GM23338 (cell line): ENCODE measurements around the gene SZT2. TPM values are rescaled to one million over a fixed set of nuclear protein-coding genes. Genes with fewer than 3 reads are reported as not detected.

Experiments
- ATAC-seq: fragments of 200-7000 bp; cut with Tn5 transposase; 3 replicates; pipeline ENCODE4 v1.9.1; 2020
- DNase-seq: peaks from one replicate; pipeline ENCODE4 v3.0.0-alpha.2; 2015; ENCODE audit warnings: low spot score
- H2AFZ ChIP-seq: fragments of 200-600 bp; sonication (generic); 2 replicates; pipeline ENCODE4 v1.8.0; 2016; ENCODE audit warnings: antibody characterized with exemption, mild to moderate bottlenecking, moderate library complexity
- H3F3A ChIP-seq: fragments of 200-600 bp; sonication (generic); replicated peaks from 2 replicates; pipeline ENCODE4 v1.8.0; 2017; ENCODE audit warnings: antibody characterized with exemption, mixed run types, low read depth
- H3K27ac ChIP-seq: fragments of 200-600 bp; sonication (generic); 2 replicates; pipeline ENCODE4 v1.6.1; 2016; ENCODE audit warnings: low read depth
- H3K27me3 ChIP-seq: fragments of 200-600 bp; sonication (generic); 2 replicates; pipeline ENCODE4 v1.8.0; 2016; ENCODE audit warnings: mild to moderate bottlenecking, mixed run types, moderate library complexity; ENCODE audit not compliant: insufficient read depth
- H3K36me3 ChIP-seq: fragments of 200-600 bp; sonication (generic); 2 replicates; pipeline ENCODE4 v1.8.0; 2016; ENCODE audit warnings: mild to moderate bottlenecking; ENCODE audit not compliant: insufficient read depth
- H3K4me1 ChIP-seq: fragments of 200-600 bp; sonication (generic); 2 replicates; pipeline ENCODE4 v1.8.0; 2016; ENCODE audit warnings: mild to moderate bottlenecking, moderate library complexity; ENCODE audit not compliant: insufficient read depth
- H3K4me2 ChIP-seq: fragments of 200-600 bp; sonication (generic); 2 replicates; pipeline ENCODE4 v1.7.1; 2017; ENCODE audit warnings: mixed run types
- H3K4me3 ChIP-seq: fragments of 200-600 bp; sonication (generic); 2 replicates; pipeline ENCODE4 v1.6.1; 2016; ENCODE audit warnings: mixed run types
- H3K79me2 ChIP-seq: fragments of 200-600 bp; sonication (generic); replicated peaks from 2 replicates; pipeline ENCODE4 v1.8.0; 2017; ENCODE audit warnings: mild to moderate bottlenecking; ENCODE audit not compliant: insufficient read depth
- H3K9me2 ChIP-seq: fragments of 200-600 bp; sonication (generic); 2 replicates; pipeline ENCODE4 v1.8.0; 2017; ENCODE audit not compliant: insufficient read depth
- H4K20me1 ChIP-seq: fragments of 200-600 bp; sonication (generic); replicated peaks from 2 replicates; pipeline ENCODE4 v1.8.0; 2017; ENCODE audit warnings: mild to moderate bottlenecking; ENCODE audit not compliant: insufficient read depth
- H3K27ac Mint-ChIP-seq: 2 replicates; pipeline ENCODE4 v1.8.0; 2020; ENCODE audit warnings: inconsistent platforms, mild to moderate bottlenecking, moderate library complexity, mixed read lengths
- H3K27me3 Mint-ChIP-seq: 3 replicates; pipeline ENCODE4 v1.8.0; 2022; ENCODE audit warnings: low read depth, mild to moderate bottlenecking, moderate library complexity, mixed read lengths, inconsistent platforms; ENCODE audit not compliant: insufficient read depth, poor library complexity
- H3K36me3 Mint-ChIP-seq: 3 replicates; pipeline ENCODE4 v1.8.0; 2021; ENCODE audit warnings: low read depth, mild to moderate bottlenecking, inconsistent platforms, moderate library complexity, mixed read lengths
- H3K4me1 Mint-ChIP-seq: 3 replicates; pipeline ENCODE4 v1.8.0; 2020; ENCODE audit warnings: mild to moderate bottlenecking, inconsistent platforms, mixed read lengths
- H3K4me3 Mint-ChIP-seq: 3 replicates; pipeline ENCODE4 v1.8.0; 2021; ENCODE audit warnings: moderate library complexity, mild to moderate bottlenecking, inconsistent platforms, mixed read lengths
- H3K9me3 Mint-ChIP-seq: 3 replicates; pipeline ENCODE4 v1.8.0; 2020; ENCODE audit warnings: moderate library complexity, mild to moderate bottlenecking, inconsistent platforms, mixed read lengths
- CTCF ChIP-seq, 2 experiments: fragments of 200-600 bp in 1 of 2; sonication (generic) in 1 of 2; conservative IDR thresholded peaks; 2 replicates each; pipeline versions ENCODE4 v1.5.1 to v1.6.1; 2016 to 2017; ENCODE audit warnings: antibody characterized with exemption in 2 of 2, low read depth in 2 of 2, mild to moderate bottlenecking in 2 of 2, moderate library complexity in 1 of 2
- ETS1 ChIP-seq: IDR thresholded peaks from 2 replicates; pipeline ENCODE4 v1.6.1; 2016; ENCODE audit warnings: antibody characterized with exemption
- EZH2 ChIP-seq: fragments of 200-600 bp; sonication (generic); IDR thresholded peaks from one replicate; pipeline ENCODE4 v1.8.0; 2017; ENCODE audit warnings: antibody characterized with exemption, mild to moderate bottlenecking, low read depth; ENCODE audit not compliant: unreplicated experiment
- EZH2phosphoT487 ChIP-seq: fragments of 200-600 bp; sonication (generic); IDR thresholded peaks from one replicate; pipeline ENCODE4 v1.8.1; 2018; ENCODE audit warnings: antibody characterized with exemption; ENCODE audit not compliant: unreplicated experiment
- JUNB ChIP-seq: IDR thresholded peaks from one replicate; pipeline ENCODE4 v1.6.1; 2016; ENCODE audit warnings: antibody characterized with exemption; ENCODE audit not compliant: unreplicated experiment
- POLR2AphosphoS5 ChIP-seq: IDR thresholded peaks from 2 replicates; pipeline ENCODE4 v1.6.1; 2016; ENCODE audit warnings: antibody characterized with exemption, low read depth
- STAT1 ChIP-seq: IDR thresholded peaks from one replicate; pipeline ENCODE4 v1.6.1; 2016; ENCODE audit warnings: antibody characterized with exemption; ENCODE audit not compliant: unreplicated experiment
- ZNF114 ChIP-seq: fragments of 250-450 bp; sonication (Bioruptor Pico); IDR thresholded peaks from 2 replicates; pipeline ENCODE4 v1.5.0; 2020; ENCODE audit warnings: mild to moderate bottlenecking, moderate library complexity
- ZNF331 ChIP-seq: fragments of 250-450 bp; sonication (Bioruptor Pico); IDR thresholded peaks from 2 replicates; pipeline ENCODE4 v1.5.0; 2020; ENCODE audit warnings: low read depth, mild to moderate bottlenecking, moderate library complexity
- ZNF462 ChIP-seq: fragments of 250-450 bp; sonication (Bioruptor Pico); IDR thresholded peaks from 2 replicates; pipeline ENCODE4 v1.5.0; 2020; ENCODE audit warnings: mild to moderate bottlenecking, moderate library complexity
- polyA plus RNA-seq: library from polyadenylated mRNA; unstranded; fragments of >200 nt; fragmentation: Nextera tagmentation; extraction: Ambion mirVana; gene quantifications from 2 replicates; pipeline ENCODE4 v1.2.1, GENCODE V29; 2016
- total RNA-seq: library from RNA; depleted of rRNA; stranded (reverse); fragments of >200 nt; shearing (Covaris generic); gene quantifications from 2 replicates; pipeline ENCODE4 v1.2.3, GENCODE V29; 2014

Gene SZT2
- total and polyA plus RNA-seq, 2 experiments from 2014 or later, result 4.1 to 16.1 TPM

GRCh38 chr1:43425045-43425444, 35.3 kb downstream of the SZT2 start (continued):
- TF ChIP-seq CTCF (conservative IDR thresholded peaks at IDR 0.05; ENCODE audit: low read depth in 2 of 2) (no peak), EZH2phosphoT487 (no peak), ZNF331 (CRISPR knock-in tag) (no peak)

- Histone ChIP-seq H3K9me2 (no peaks in the 10 kb centered on the region), H3K4me3 (no peak overlapping the region), H3K4me2 (no peak overlapping the region), H3K4me1 (peaks cover 5% of the 10 kb centered on the region; the same call in 1 of the 2 replicates), H4K20me1 (no peaks in the 10 kb centered on the region), H3K27ac (no peak overlapping the region), H2AFZ (no peak overlapping the region), H3K79me2 (no peaks in the 10 kb centered on the region), H3F3A (no peaks in the 10 kb centered on the region), H3K36me3 (no peaks in the 10 kb centered on the region), H3K27me3 (no peaks in the 10 kb centered on the region)
- Mint-ChIP-seq H3K4me1 (peaks cover 10% of the 10 kb centered on the region; the same call in 2 of the 3 replicates), H3K4me3 (no peak overlapping the region), H3K27ac (no peak overlapping the region), H3K9me3 (no peaks in the 10 kb centered on the region), H3K36me3 (peaks cover 41% of the 10 kb centered on the region), H3K27me3 (peaks cover 2% of the 10 kb centered on the region)
- DNase-seq, result no peak
- no peak for ATAC-seq
- TF ChIP-seq ZNF331 (CRISPR knock-in tag) (no peak), JUNB (no peak), STAT1 (no peak), POLR2AphosphoS5 (no peak), CTCF (conservative IDR thresholded peaks at IDR 0.05; ENCODE audit: low read depth in 2 of 2) (no peak), EZH2 (no peak), ZNF462 (no peak), ETS1 (no peak), ZNF114 (no peak)
Observed at GRCh38 chr1:43426221-43426620, 36.5 kb downstream of the SZT2 start.
